ENCODE results near the gene KCNJ1. TPM values are rescaled to one million over a fixed set of nuclear protein-coding genes. Genes with fewer than 3 reads are reported as not detected.

KCNJ1 gene
- total RNA-seq, 1 donor from 2014 or later: not detected

DNA sequence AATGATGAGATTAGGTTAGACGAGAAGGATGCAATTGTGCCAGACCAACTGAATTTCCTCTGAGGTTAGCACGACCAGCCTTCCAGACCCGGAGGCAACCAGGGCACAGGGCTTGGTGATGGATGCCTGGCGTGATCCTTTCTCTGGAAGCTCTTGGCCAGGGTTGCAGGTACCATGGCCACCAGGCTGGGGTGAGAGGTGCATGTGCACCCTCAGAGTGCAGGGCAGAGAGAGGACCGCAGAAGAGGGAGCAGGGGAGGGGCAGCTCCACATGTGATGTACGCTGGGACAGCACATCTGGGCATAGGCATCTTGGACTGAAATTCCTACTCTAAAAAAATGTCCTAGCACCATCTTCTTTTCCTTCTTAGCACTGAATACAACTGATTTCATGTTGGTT lies 10.9 kb downstream of the KCNJ1 start:
- FAIRE-seq: no peak
- no peak for DNase-seq (ENCODE audit: low spot score in 2 of 2)

DNA sequence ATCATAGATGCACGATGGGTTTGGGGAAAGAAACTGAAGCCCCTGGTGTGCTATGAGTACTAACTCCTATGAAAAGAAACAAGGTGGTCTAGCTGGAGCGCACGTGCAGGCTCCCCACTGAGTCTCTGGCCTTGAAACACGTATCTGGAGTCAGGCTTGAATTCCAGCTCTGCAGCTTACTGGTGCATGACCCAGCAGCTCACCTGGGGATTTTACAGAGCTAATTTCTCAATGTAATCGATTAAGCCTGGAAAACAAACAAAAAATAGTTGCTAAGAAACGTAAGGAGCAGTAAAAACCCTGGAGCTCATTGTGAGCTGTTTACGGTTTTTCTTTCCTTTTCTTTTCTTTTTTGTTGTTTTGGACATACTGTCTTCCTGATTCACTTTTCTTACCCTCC lies 12.3 kb downstream of the KCNJ1 start:
- FAIRE-seq (no peak), DNase-seq (ENCODE audit: low spot score in 2 of 2) (no peak)

DNA sequence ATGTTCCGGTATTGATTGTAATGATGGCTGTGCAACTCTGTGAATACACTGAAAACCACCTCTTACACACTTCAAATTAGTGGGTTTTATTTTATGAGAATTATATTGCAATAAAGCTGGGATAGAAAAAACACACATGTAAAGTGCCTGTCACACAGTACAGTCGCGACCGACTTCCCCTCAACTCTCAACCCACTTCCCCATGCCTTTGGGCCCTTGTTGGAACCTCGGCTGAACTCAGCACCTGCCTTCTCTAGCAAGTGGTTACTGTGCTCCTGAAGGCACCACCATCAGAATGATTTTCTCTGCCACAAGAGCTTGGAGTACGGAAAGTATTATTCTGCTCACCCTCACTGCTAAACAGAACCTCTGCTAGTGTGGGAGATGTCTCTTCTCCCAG lies 13.5 kb downstream of the KCNJ1 start:
- no peak for DNase-seq (ENCODE audit: low spot score in 2 of 2)
- FAIRE-seq: no peak

DNA sequence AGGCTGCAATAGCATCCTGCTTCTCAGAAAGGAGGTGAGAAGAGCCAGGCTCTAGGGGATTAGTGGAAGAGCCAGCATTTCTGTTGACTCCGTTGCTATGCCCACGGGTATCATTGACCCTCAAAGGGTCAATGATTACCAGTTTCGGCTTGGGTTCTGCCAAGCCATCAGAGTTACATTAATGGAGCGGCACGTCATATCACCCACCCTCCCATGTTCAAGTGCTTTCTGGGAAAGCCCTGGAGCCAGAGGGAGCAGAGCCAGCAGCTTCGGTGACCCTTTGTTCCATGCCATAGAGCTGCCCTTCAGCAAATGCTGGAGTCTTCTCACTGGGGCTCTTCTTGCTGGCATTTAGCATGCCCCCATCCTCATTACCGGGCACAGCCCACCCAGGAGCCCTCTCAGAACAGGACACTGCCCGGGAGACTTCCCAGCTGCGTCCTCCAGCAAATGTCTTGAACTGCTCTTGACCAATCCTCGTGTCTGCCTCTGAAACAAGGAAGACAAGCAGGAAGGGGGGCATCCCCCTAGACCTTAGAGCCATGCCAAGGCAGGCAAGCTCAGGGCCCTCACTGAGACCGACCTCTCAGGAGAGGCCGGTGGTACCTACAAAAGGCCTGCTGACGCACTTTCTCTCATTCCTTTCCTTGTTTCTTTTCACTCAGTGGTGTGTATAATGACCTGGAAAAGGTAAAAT lies 14.6 kb downstream of the KCNJ1 start:
- FAIRE-seq: no peak
- no peak for DNase-seq (ENCODE audit: low spot score in 2 of 2)

DNA sequence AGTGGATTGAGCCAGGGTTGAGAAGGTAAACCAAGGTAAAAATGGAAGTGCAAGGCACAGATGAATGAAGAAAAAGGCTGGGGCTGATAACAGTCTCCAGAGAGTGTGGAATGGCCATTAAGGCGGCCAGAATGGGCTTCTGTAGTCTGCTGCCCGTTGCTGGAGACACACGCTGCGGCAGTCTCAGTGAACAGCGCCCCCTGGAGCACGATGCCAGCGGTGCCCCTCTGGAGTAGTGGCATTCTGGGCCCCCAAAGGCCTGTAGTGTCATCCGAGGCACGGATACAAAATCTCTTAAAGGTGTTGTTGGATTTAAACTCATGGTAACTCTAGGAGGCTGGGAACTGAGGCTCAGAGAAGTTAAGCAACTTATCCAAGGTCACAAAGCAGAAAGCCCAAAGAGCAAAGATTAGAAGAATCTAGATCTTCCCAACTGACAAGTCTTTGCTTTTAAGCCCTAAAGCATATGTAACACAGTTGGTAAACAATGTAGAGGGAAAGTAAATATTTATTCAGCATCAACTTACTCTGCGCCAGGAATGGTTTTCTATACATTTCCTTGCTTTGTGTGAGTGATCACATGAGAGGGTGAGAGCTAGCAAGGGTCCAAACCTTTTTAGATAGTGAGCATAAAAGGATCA lies 18.2 kb downstream of the KCNJ1 start:
- FAIRE-seq (no peak), DNase-seq (ENCODE audit: low spot score in 2 of 2) (no peak)

DNA sequence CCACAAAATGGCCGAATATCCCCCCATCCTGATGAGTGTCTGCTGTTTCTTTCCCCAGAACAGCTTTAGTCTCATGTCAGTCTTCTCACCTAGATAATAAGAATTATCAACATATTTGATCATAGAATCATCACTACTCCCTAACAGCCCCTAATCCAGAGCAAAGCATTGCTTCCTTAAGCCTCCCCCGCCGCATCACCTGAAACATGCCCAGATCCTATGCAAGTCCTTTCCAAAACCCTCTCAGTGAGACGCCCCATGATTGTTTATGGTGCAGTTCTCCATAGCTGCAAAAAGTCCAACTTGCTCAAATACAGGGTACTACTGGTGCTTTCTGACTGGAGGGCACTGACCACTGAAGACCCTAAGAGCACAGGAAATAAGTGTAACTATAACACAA lies 20.1 kb downstream of the KCNJ1 start:
- FAIRE-seq (no peak), DNase-seq (ENCODE audit: low spot score in 2 of 2) (no peak)

DNA sequence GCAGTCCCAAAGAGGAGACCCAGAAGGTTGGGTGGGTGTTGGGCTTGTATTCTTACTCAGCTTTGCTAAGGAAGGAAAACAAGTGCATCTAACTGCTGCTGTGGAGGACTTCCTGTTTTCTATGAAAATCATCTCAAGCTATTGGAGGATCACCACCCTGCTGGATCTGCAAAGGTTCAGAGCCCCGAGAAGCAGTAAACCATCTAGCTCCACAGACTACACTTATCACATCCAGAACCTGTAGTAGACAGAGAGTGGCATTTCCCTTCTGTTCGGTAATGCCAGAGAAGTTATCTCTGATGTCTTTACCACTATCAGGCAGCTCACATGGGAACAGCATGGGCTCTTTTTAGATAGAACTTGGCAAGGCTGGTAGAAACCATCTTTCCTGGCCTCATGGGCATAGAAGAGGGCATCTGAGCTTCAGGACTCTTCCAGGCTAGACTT lies 21.7 kb downstream of the KCNJ1 start:
- FAIRE-seq: no peak
- DNase-seq (ENCODE audit: low spot score in 2 of 2): no peak

DNA sequence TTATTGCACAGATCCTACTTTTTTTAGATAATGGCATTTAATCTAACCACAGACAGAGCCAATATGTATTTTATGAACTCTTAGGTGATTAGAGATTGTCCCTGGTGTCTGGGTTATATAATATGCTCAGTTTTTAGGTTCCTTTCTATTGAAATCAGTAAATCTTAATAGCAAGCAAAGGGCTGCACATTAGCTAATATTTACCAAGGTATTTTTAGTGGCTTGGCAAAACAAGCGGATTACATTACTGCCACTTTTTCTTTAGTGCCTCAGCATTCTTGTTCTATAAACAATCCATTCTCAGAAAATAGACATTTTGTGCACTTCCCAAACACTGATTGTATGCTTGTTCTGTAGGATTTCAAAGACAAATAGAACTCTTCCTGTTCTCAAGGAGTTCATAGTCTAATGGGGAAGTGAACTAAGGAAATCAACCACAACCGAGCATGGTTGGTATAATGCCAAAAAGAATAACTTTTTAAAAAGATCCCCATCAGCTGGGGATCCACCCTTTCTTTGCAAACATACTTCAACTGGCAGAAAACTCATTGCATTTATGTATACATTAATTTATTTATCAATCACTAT lies 23.8 kb downstream of the KCNJ1 start:
- no peak for FAIRE-seq
- no peak for DNase-seq (ENCODE audit: low spot score in 2 of 2)

DNA sequence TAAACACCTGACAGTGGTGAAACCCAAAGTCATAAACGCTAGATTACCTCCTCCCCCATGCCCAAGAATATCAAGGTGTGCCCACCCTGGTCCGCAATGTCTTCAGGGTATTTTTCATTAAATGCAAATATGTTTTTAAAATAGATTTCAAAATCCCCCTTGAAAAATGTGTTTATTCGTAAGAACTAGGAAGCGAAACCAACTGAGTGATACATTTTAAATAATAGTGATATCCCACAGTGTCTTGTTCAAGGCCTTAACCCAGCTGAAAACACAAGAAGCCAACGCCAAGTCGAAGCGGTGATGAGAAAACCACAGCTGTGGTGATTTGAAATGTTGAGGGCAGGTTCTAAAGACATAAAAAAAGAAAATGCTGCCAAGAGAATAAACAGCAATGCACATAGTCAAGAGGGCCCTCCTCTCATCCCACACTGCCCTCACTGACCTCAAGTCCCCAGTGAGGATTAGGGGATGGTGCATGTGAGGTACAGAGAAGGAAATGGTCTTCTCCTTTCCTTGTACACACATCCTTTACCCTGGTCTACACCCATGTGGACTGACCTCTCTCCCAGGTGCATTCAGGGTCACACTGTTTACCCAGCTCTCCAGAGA lies 25.5 kb downstream of the KCNJ1 start:
- FAIRE-seq: no peak

DNA sequence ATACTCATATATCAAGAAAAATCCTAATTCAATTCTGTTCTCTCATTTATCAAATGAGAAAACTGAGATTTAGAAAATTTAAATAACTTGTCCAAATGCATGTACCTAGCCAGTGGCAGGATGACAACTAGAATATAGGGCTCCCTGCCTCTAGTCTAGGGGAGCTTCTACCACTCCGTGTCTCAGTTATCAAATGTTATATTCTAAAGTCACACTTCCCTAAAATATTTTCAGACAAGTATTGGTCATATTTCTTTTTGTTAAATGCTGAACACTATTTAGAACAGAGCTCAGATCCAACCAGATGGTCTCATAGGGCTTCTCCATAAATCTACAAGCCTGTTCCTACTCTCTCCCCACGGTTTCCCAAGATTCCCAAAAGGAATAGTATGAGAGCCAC lies 26.3 kb downstream of the KCNJ1 start:
- DNase-seq (ENCODE audit: low spot score in 2 of 2) (no peak), FAIRE-seq (no peak)

More for the DNA sequence above, 25.5 kb downstream of the KCNJ1 start:
- DNase-seq (ENCODE audit: low spot score in 2 of 2): no peak

DNA sequence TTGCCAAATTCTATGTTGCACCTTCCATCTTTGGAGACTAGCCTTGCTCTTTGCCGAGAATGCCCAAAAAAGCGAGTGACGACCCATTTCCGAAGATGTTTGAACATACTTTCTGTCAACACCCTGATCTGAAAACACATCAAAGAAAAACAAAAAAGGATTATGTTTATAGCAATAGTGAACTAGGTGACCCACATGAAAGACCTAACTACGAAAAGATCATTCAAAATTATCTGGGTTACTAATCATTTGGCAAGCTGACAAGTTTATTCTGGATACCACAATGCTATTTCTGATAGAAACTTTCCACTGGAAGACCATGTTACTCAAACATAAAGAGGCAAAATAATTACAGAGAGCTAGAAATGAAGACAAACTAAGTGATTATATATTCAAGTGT lies 27.0 kb downstream of the KCNJ1 start:
- DNase-seq (ENCODE audit: low spot score in 2 of 2) (no peak), FAIRE-seq (no peak)

DNA sequence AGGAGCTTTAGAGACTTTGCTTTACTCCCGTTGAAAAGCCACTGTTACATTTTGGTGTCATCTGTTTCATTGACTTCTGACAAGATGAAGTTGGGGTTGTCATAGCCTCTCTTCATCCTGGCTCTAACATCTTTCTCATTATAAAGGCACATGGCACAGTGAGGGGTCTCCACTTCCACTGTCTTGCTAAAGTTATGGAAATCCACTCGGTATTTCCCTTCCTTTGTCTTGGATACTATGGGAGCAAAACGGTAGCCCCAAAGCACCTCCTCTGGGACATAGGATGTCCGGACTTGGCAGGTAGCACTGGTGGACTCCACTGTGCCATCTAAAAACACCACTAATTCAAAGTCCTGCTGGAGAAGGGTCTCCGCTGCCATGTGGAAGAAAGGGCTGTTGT lies 28.0 kb downstream of the KCNJ1 start:
- DNase-seq (ENCODE audit: low spot score in 2 of 2) (no peak), FAIRE-seq (no peak)

DNA sequence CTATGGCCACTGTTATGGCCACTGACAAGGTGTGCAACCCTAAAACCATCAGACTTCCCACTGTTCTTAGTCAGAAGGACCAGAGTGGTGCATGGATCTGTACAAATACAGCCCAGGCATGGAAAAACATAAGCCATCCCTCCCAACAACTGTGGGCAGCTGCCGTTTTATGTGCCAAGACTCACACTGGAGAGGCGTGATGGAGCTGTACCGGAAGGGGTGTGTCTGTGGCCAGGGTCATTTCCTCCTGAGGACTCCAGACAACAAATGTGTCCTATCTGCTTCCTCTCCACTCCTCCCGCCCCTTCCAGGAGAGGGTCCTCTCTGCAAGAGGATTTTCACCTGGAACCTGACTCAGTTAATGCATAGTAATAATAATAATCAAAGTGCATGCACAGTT lies 29.5 kb downstream of the KCNJ1 start:
- no peak for FAIRE-seq

DNA sequence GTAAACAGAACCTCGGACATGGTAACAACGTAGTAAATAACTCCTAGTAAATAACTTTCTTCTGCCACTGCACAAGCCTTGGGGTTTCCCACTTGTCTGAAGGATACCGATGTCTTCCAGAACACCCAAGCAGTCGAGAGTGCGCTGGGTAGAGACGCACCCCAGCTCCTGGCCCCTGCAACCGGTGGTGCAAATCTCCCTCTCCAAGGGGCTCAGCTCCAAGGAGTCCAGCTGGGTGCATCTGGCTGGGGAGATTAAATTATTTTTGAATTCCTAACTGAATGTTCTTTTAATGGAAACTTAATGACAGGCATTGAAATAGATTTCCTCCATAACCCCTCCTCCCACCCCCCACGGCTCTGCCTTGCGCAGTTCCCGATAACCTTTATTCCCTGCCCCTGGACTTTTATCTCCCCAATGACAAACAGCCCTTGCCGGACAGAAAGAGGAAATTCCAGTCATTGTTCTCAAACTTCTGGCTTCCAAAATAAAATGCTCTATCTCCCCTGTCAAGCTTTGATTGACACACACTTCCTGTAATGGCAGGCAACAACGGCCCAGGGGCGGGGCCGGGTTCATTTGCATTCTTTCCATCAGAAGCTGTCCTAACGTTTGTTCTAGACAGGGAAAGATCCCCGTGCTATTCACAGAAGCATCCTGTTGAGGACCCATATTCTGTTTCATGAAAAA lies 31.2 kb downstream of the KCNJ1 start:
- FAIRE-seq: no peak
- no peak for DNase-seq (ENCODE audit: low spot score in 2 of 2)

More for the DNA sequence above, 29.5 kb downstream of the KCNJ1 start:
- DNase-seq (ENCODE audit: low spot score in 2 of 2): no peak

DNA sequence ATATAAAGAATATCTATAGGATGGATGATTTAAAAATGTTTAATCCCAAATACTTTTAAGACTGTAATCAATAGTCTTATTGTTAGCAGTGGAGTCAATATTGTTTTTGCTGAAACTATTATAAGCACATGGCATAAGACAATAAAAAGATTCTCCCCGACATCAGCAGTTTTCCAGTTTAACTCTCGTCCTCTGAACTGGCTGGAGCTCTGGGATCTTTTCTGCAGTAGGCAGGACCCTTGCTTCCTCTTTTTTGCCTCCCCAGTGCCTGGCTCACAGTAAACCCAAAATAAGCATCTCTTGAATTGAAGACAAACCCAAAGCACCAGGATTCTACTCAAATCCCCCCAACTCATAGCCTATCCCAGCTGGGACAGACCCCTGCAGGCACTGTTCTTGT lies 32.9 kb downstream of the KCNJ1 start:
- FAIRE-seq (no peak), DNase-seq (ENCODE audit: low spot score in 2 of 2) (no peak)

DNA sequence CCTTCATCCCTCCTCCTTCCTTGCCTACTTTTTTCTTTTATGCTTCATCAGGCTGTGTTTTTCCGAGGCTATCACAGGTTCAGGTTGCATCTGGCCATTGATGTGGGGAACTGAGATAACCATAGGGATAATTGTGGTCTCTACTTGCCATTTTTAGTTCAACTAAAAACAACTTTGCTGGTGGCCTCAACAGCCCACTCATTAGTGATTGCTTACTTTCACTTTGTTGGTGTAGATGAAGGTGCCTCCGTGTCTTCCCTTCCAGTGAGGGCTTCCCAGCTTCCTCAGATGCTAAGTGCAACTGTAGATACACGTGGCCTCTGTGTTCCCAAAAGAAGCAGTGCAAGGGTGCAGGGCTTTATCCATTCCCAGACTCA lies 35.0 kb downstream of the KCNJ1 start:
- no peak for FAIRE-seq
- DNase-seq (ENCODE audit: low spot score in 2 of 2): no peak

DNA sequence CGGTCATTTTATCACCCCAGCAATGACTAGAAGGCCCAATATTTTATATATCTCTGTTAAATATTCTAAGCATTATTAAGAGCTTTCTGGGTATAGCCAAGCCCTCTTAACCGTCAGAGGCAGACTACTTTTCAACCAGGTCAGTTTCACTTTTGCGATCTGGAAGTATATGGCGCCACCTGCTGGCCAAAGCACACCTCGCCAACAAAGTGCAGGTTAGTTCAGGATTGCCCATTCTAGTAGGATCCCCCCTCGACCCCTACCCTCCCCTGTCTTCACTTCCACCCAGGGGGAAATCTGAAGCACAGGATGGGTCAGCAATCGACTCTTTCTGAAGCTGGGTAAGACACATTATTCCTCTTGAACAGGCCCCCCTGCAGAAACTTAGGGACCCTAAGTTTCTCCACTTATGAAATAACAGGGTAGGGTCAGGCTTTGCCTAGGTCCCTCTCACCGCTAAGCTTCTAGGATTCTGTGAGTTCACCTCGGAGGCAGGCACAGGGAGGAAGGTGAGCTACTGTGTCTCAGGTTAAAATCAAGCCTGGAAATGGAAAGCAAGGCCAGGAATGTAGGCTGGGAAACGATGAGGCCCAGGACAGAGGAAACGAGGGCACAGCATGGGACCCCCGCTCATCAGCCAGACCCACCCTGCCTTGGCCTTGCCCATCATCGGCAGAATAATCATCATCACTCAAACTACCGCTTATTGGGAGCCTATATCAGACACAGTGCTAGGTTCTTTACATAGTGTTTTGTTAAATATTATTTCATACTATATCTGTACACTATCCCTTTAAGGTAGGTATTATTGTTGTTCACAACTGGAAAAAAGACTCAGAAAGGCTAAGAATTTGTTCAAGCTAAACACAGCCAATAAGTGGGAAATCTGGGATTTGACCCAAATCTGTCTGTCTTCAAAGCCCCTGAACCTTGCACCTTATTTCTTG lies 35.6 kb downstream of the KCNJ1 start:
- DNase-seq (ENCODE audit: low spot score in 2 of 2) (peak in 1 of 2 donors; percentile 65), FAIRE-seq (peak; percentile 55)

DNA sequence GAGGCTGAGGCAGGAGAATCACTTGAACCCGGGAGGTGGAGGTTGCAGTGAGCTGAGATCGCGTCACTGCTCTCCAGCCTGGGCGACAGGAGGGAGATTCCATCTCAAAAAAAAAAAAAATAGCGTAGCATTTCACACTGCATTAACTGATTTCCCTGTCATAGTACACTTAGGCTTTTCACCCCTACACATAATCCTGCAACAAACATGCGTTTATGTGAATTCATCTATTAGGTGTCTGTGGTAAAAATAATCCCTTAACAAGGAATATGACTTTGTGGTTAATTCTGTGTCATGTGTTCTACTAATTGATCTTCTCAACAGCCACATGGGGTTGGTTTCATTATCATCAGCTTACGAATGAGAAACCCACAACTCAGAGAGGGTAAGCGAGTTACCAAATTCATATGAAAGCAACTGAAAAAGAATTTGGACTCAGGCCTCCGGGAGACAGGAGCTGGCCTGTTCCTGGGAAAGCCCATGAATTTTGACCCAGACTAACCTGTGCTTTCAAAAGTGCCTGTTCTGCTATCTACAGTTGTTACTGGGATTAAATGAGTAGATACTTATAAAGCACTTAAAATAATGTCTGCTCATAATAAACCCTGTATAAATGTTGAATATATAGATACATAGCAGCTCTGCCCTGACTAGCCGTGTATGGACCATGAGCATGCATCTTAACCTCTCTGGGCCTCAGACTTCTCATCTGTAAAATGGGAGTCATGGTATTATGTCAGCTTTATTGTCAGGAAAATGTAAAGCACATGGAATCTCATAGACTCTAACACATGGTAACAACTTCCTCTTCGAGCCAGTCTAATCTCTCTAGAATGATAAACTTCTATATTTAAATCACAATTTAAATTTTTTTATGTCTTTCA lies 36.6 kb downstream of the KCNJ1 start:
- DNase-seq (ENCODE audit: low spot score in 2 of 2): no peak
- FAIRE-seq: no peak

DNA sequence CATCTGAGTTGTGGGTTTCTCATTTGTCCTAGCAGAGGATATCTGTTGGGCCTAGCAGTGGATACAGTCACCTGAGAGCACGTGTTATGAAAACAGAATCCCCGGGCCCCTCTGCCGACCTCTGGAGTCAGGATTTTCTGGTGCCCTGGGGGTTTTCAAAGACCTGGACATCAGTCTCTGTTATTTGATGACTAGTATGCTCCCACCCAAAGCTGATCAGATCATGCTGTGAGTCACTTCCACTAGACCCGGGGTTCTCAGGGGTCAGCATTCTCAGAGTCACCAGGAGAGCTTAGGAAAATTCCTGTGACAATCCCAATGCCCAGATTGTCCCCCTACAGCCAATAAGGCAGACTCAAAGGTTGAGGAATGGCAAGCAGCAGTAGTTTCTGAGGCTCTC lies 38.7 kb downstream of the KCNJ1 start:
- no peak for FAIRE-seq
- no peak for DNase-seq (ENCODE audit: low spot score in 2 of 2)
